Breast epithelium (tissue), 3 donors: ENCODE results near the gene FAM50B.

Source experiments
- POLR2A ChIP-seq: fragments of 450-650 bp; IDR thresholded peaks from one replicate; pipeline ENCODE4 v1.6.1; 2016; ENCODE audit warnings: antibody characterized with exemption, mild to moderate bottlenecking, moderate library complexity
- TF ChIP-seq, protein P1 (sequence below), 3 donors: fragments of 450-650 bp; IDR thresholded peaks; one replicate each; pipeline ENCODE4 v1.5.1; 2016 to 2017; ENCODE audit warnings: antibody characterized with exemption in 3 of 3, mild to moderate bottlenecking in 3 of 3, moderate library complexity in 3 of 3

DNA sequence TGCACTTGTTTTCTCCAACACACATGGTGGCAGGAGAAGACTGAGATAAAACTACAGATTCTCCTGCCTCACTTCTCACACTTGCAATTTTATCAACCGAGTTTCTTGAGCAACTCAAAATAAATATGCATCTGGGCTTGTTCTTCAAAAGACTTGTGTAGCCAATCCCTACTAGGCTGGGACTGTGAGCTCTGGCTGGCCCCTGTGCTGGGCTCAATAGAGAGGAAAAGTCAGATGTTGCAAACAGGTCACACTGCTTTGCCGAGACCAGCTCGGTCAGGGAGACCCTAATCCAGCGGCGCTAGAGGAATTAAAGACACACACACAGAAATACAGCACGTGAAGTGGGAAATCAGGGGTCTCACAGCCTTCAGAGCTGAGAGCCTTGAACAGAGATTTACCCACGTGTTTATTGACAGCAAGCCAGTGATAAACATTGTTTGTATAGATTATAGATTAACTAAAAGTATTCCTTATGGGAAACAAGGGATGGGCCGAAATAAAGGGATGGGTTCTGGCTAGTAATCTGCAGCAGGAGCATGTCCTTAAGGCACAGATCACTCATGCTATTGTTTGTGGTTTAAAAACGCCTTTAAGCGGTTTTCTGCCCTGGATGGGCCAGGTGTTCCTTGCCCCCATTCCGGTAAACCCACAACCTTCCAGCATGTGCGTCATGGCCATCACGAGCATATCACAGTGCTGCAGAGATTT is 32.7 kb downstream of the FAM50B start:
- TF ChIP-seq, protein P1, sequence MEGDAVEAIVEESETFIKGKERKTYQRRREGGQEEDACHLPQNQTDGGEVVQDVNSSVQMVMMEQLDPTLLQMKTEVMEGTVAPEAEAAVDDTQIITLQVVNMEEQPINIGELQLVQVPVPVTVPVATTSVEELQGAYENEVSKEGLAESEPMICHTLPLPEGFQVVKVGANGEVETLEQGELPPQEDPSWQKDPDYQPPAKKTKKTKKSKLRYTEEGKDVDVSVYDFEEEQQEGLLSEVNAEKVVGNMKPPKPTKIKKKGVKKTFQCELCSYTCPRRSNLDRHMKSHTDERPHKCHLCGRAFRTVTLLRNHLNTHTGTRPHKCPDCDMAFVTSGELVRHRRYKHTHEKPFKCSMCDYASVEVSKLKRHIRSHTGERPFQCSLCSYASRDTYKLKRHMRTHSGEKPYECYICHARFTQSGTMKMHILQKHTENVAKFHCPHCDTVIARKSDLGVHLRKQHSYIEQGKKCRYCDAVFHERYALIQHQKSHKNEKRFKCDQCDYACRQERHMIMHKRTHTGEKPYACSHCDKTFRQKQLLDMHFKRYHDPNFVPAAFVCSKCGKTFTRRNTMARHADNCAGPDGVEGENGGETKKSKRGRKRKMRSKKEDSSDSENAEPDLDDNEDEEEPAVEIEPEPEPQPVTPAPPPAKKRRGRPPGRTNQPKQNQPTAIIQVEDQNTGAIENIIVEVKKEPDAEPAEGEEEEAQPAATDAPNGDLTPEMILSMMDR (IDR thresholded peaks at IDR 0.05) = no peak
- TF ChIP-seq POLR2A = no peak
